ENCODE results near the gene KLHL3.
A peak's percentile ranks its signal among the peaks of the same experiment; 100 is the strongest.
"Not testable (repeated sequence)": the region's sequence is repeated elsewhere in the genome, so short reads cannot be mapped to it uniquely, and the experiment has no call there.

KLHL3 gene, protein sequence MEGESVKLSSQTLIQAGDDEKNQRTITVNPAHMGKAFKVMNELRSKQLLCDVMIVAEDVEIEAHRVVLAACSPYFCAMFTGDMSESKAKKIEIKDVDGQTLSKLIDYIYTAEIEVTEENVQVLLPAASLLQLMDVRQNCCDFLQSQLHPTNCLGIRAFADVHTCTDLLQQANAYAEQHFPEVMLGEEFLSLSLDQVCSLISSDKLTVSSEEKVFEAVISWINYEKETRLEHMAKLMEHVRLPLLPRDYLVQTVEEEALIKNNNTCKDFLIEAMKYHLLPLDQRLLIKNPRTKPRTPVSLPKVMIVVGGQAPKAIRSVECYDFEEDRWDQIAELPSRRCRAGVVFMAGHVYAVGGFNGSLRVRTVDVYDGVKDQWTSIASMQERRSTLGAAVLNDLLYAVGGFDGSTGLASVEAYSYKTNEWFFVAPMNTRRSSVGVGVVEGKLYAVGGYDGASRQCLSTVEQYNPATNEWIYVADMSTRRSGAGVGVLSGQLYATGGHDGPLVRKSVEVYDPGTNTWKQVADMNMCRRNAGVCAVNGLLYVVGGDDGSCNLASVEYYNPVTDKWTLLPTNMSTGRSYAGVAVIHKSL

DNA sequence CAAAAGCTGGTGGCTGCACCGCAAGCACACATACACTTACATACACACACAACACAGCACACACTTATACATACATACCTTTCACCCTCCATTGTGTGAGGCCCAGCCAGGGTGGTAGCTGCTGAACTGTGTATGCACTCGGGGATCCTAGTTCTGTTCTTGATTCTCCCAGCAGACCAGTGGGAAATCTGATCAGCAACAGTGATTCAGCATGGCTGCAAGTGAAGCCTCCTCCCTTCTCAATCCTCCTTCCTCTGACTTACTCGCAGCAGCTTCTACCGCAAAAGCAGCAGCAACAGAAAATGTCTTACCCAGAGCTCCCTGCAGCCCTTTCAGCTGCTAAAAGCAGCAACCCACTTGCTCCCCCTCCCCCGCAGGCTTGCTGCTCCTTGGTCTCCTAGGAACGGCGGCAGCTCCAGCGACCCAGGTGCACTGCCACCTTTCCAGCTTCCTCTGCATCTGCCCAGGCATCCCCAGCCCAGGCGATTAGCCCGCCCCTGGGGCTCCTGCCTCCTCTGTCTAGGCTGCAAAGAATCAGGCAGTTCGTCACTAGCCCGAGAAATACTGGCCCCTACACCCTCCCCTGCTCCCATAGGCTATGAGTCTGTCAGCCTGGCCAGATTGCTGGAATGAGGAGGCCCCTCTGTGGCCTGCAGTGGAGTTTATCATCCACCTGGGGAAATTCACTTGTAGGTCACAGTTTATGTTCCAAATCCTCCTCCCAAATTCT lies at the start of gene KLHL3:
Gene KLHL3 (minus strand): TSS at position 535 of the 730 bp plus-strand sequence. CDS start 443 bp downstream, at position 92.
- FAIRE-seq (no peak), DNase-seq (ENCODE audit: insufficient read length, low spot score) (peak; percentile 8)
- no peak for TF ChIP-seq POLR2A (IDR thresholded peaks at IDR 0.05; ENCODE audit: low read depth, low read length)

DNA sequence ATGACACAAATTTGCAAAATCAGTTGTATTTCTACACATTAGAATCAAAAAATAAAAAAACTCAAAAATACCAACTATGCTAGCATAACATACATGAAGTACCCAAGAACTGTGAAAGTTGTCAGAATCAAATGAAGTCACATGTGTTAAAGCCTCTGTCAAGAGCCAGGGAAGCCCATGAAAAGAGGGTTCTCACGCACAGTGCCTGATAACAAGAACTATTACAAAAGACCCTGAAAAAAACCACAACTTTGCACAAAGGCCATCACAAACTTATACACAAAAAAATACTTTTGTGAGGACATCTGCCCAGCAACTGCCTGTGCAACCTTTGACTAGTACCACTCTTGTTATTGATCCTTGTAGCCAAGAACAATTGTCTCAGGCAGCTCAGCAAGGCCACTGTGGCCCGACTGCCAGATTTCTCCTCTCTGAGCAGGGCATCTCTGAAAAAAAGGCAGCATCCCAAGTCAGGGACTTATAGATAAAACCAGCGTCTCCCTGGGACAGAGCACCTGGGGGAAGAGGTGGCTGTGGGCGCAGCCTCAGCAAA lies 47.2 kb upstream of the KLHL3 start:
- TF ChIP-seq POLR2A (IDR thresholded peaks at IDR 0.05; ENCODE audit: low read depth, low read length): no peak
- DNase-seq (ENCODE audit: insufficient read length, low spot score) (no peak), FAIRE-seq (no peak)

DNA sequence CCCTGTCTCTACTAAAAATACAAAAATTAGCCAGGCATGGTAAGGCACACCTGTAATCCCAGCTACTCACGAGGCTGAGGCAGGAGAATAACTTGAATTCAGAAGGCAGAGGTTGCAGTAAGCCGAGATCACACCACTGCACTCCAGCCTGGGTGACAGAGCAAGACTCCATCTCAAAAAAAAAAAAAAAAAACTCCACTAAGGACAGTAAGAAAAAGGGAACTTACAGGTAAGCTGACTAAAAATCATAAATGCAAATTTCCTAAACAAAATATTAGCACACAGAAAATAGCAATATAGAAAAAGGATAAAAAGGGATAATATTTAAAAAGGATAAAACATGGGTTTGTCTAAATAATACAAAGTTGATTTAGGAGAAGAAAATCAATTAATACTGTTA lies 46.2 kb upstream of the KLHL3 start:
- FAIRE-seq (no peak), DNase-seq (ENCODE audit: insufficient read length, low spot score) (no peak)
- no peak for TF ChIP-seq POLR2A (IDR thresholded peaks at IDR 0.05; ENCODE audit: low read depth, low read length)

DNA sequence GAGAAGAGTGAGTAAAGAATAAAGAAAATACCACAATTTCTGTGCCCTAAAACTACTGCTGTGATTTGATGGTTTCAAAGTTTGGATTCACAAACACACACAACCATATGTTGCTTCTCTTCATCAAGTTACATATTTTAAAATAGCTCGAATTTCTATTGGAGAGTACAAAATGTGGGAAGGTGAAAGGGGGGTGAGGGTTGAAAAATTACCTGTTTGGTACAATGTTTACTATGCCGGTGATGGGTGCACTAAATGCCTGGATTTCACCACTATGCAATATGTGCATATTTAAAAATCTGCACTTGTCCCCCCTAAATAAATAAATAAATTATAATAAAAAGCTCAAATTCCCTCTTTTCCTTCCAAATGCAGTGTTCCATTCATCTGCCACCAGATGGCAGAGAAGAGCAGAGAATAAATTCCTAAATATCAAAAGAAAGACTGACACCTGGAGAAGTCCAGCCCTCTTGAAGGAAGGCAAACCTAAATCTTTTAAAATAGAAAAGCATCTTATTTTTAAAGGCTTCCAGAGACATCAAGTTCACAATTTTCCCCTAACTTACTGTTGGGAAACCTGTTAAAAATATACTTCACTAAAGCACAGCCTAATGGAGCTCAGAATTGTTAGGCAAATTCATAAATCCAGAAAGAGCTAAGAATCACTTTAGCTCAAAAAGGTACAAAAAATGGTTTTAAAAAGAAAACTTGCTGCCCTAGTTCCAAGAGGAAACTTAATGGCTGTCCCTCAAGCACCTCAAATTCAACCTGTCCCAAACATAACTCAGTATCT lies 43.1 kb upstream of the KLHL3 start:
- DNase-seq (ENCODE audit: insufficient read length, low spot score) (no peak), FAIRE-seq (no peak)
- no peak for TF ChIP-seq POLR2A (IDR thresholded peaks at IDR 0.05; ENCODE audit: low read depth, low read length)

DNA sequence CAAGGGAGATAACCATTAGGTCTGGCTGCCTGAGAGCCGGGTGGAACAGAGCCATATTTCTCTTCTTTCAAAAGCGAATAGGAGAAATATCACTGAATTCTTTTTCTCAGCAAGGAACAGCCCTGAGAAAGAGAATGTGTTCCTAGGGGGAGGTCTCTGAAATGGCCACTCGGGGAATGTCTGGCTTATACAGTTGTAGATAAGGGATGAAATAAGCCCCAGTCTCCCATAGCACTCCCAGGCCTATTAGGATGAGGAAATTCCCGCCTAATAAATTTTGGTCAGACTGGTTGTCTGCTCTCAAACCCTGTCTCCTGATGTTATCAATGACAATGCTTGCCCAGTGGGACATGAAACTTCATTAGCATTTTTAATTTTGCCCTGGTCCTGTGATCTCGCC lies 32.0 kb upstream of the KLHL3 start:
- not testable (repeated sequence) for DNase-seq (ENCODE audit: insufficient read length, low spot score); FAIRE-seq

DNA sequence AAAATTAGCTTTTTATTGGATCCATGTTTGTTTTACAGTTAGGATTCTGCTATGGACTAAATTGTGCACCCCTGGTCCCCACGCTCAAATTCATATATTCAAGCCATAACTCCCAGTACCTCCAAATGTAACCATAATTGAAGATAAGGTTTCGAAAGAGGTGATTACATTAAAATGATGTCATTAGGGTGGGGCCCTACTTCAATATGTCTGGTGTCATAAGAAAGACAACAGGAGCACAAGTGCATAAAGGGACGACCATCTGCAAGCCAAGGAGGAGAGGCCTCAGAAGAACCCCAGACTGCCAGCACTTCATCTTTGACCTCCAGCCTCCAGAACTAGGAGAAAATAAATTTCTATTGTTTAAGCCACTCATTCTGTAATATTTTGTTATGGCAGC lies 25.7 kb upstream of the KLHL3 start:
- no peak for FAIRE-seq
- no peak for TF ChIP-seq POLR2A (IDR thresholded peaks at IDR 0.05; ENCODE audit: low read depth, low read length)
- no peak for DNase-seq (ENCODE audit: insufficient read length, low spot score)

DNA sequence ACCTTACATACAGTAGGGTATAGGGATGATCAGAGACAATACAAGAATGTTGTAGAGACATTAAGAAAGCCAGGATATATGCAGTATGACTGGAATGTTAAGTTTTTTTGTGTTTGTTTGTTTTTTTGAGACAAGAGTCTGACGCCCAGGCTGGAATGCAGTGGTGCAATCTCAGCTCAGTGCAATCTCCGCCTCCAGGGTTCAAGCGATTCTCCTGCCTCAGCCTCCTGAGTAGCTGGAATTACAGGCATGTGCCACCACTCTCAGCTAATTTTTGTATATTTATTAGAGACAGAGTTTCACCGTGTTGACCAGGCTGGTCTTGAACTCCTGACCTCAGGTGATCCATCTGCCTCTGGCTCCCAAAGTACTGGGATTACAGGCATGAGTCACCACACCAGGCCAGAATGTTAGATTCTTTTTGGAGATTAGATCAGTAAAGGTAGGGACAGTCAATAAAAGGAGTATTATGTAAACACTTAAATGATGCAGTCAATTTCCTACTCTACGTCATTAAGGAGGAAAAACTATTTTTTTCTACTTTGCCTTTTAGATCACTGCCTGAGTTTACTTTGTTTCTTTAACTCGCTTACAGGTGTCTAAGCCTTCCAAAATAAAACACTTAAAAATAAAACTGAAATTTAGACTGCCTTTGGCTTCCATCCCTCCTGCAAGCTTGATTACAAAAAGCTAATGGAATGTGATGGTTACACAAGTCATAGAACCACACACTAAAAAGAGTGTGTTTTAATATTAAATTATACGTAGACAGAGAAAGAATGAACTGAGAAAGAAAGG lies 25.0 kb upstream of the KLHL3 start:
- no peak for TF ChIP-seq POLR2A (IDR thresholded peaks at IDR 0.05; ENCODE audit: low read depth, low read length)
- DNase-seq (ENCODE audit: insufficient read length, low spot score) (no peak), FAIRE-seq (no peak)

DNA sequence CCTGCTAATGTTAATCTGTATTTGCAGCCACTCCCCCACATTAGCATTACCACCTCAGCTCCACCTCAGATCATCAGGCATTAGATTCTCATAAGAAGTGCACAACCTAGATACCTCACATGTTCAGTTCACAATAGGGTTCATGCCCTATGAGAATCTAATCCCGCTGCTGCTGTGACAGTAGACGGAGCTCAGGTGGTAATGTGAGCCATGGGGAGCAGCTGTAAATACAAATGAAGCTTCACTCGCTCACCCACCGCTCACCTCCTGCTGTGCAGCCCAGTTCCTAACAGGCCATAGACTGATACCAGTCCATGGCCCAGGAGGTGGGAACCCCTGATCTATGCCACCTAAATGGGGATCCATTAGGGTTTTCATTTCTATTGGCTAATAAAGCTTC lies 24.4 kb upstream of the KLHL3 start:
- no peak for TF ChIP-seq POLR2A (IDR thresholded peaks at IDR 0.05; ENCODE audit: low read depth, low read length)
- DNase-seq (ENCODE audit: insufficient read length, low spot score): no peak
- no peak for FAIRE-seq

DNA sequence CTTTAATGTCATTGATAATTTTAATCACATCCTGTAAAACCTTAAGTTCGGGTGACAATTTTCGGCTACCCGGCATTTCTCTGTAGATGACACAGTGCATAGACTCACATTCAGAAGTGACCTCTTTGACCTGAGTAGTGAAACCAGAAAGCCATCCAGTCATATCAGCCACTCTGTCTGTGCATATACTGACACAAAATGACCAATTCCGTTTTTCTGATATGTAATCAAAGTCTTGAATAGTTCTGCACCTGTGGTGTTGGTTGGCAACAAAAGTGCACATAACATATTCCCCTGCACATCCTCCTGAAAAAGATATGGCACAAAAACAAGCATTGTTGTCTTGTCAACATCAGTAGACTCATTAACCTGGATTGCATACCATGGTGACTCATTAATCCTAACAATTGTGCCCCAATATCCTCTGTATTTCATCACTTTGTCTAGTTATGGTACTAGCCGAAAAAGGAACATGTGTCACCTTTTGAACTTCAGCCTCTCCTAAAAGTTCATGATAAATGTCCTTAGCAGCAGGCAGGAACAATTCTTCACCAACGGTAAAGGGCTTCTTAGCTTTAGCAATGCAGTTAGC lies 22.9 kb upstream of the KLHL3 start:
- TF ChIP-seq POLR2A (IDR thresholded peaks at IDR 0.05; ENCODE audit: low read depth, low read length): no peak
- FAIRE-seq: no peak
- DNase-seq (ENCODE audit: insufficient read length, low spot score): no peak

DNA sequence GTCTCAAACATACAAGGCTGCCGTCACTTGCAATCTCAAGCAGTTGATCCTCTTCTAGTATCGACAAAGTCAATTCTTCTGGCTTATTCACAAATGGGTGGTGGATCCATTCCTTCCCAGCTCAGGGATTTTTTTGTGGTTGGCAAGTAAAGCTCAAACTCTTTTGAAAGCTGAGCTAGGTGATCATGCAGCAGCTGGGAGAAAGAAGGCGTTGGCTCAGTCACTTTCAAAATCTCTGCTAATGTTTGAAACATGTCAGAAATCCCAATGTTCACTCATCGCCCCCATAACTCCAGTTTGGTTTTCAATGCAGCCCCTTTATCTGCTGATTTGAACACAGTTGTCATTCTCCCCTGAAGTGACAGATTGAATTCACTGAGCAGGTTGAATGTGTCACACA lies 22.2 kb upstream of the KLHL3 start:
- DNase-seq (ENCODE audit: insufficient read length, low spot score) (no peak), FAIRE-seq (no peak)
- TF ChIP-seq POLR2A (IDR thresholded peaks at IDR 0.05; ENCODE audit: low read depth, low read length): no peak

DNA sequence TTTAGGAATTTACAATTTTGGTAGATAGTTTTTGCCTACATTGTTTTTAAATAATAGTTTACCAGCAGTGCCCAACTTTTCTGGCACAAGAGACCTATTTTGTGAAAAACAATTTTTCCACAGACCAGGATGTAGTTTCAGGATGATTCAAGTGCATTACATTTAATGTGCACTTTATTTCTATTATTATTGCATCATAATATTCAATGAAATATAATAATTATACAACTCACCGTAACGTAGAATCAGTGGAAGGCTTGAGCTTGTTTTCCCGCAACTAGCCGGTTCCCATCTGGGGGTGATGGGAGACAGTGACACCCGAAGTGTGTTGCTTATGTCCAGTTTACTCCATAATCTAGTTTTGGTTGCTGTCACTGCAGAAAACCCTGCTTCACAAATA lies 21.7 kb upstream of the KLHL3 start:
- TF ChIP-seq POLR2A (IDR thresholded peaks at IDR 0.05; ENCODE audit: low read depth, low read length): no peak
- FAIRE-seq: no peak
- no peak for DNase-seq (ENCODE audit: insufficient read length, low spot score)

DNA sequence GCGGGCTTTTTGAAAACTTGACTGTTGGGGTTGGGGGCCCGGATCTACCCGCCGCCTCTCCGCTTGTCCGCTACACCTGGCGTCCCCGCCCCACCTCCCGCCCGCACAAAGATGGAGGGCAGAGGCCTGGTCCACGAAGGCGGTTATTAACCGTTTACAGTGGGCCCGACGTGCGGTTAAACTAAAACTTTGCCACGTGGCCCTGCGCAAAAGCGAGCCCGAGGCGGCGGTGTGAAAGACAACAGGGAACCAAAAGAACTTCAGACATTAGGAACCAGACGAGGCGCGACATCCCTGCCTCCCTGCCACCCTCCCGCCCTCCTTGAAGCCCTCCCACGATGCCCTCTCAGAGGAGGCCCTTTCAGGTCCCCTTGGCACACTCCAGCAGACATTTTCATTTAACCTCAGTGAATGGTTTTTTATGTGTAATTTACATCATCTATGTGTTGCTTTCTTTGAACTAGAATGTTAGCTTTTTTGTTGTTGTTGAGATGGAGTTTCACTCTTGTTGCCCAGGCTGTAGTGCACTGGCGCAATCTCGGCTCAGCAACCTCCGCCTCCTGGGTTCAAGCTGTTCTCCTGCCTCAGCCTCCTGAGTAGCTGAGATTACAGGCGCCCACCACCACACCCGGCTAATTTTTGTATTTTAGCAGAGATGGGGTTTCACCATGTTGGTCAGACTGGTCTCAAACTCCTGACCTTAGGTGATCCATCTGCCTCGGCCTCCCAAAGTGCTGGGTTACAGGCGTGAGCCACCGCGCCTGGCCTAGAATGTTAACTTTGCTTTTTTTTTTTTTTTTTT lies 19.3 kb upstream of the KLHL3 start:
- no peak for DNase-seq (ENCODE audit: insufficient read length, low spot score)
- no peak for FAIRE-seq
- no peak for TF ChIP-seq POLR2A (IDR thresholded peaks at IDR 0.05; ENCODE audit: low read depth, low read length)
